Astrocyte of the spinal cord (primary cell): ENCODE results near the gene ZNHIT2.

Experiments used
- DNase-seq: peaks from one replicate; pipeline ENCODE4 v3.0.0; 2011; ENCODE audit warnings: low read depth, low spot score
- H3K4me3 ChIP-seq: 2 replicates; pipeline ENCODE4 v1.5.1; 2011; ENCODE audit warnings: low read depth, mild to moderate bottlenecking, low read length, moderate library complexity
- CTCF ChIP-seq: IDR thresholded peaks from 2 replicates; pipeline ENCODE4 v1.5.1; 2012; ENCODE audit warnings: low read depth, mild to moderate bottlenecking, low read length, inconsistent platforms
- in situ Hi-C: cut with HindIII; loops from 2 replicates; pipeline ENCODE4 v1.10.0; 2017; ENCODE audit warnings: low sequenced_read_pairs

The ZNHIT2 gene

GRCh38 chr11:65100674-65101350 is 16.7 kb downstream of the ZNHIT2 start:
- no peak for TF ChIP-seq CTCF
- DNase-seq = no peak
- in situ Hi-C loops = no loop called here
- H3K4me3 ChIP-seq = no peak overlapping the region

GRCh38 chr11:65096926-65097325 is 20.6 kb downstream of the ZNHIT2 start:
- DNase-seq = no peak
- no peak for TF ChIP-seq CTCF
- H3K4me3 ChIP-seq = peak overlapping the region; percentile 77
- in situ Hi-C loops = no loop called here

GRCh38 chr11:65095974-65096806 is 21.3 kb downstream of the ZNHIT2 start, which contains the start of gene VPS51:
Gene VPS51, plus strand, starts transcription at chr11:65096214. Its CDS starts 37 bp downstream, at chr11:65096251.
- in situ Hi-C loops = no loop called here
- H3K4me3 ChIP-seq = peak within 1 kb of the TSS; percentile 77

GRCh38 chr11:65095427-65095826 is 22.1 kb downstream of the ZNHIT2 start:
- DNase-seq = peak; percentile 3
- no peak for TF ChIP-seq CTCF
- in situ Hi-C loops = no loop called here
- peak overlapping the region; percentile 77 for H3K4me3 ChIP-seq

More at GRCh38 chr11:65095974-65096806, 21.3 kb downstream of the ZNHIT2 start, which contains the start of gene VPS51:
- peak; percentile 88 for DNase-seq
- TF ChIP-seq CTCF = no peak

GRCh38 chr11:65090628-65091027 is 26.9 kb downstream of the ZNHIT2 start:
- TF ChIP-seq CTCF = no peak
- H3K4me3 ChIP-seq = no peak overlapping the region
- in situ Hi-C loops = no loop called here
- no peak for DNase-seq

- in situ Hi-C loops = no loop called here
- no peak for TF ChIP-seq CTCF
- H3K4me3 ChIP-seq = no peak overlapping the region
- DNase-seq = no peak
Observed at GRCh38 chr11:65089621-65090020, 27.9 kb downstream of the ZNHIT2 start.
